Stimulated activated CD4-positive, alpha-beta T cell treated with anti-CD3 and anti-CD28 coated beads, Interleukin-4, amount 100 ng/mL, for 1 hour (primary cell): ENCODE data around the gene SLC35E2B.
"Not testable (repeated sequence)": the region's sequence is repeated elsewhere in the genome, so short reads cannot be mapped to it uniquely, and the experiment has no call there.

Experiments
- DNase-seq: peaks from one replicate; pipeline ENCODE4 v3.0.0-alpha.2; 2020

Gene SLC35E2B

GRCh38 chr1:1692714-1693647 is at the start of gene SLC35E2B:
SLC35E2B (minus strand) TSS chr1:1692795; CDS start chr1:1676699, 16,096 bp downstream.
- DNase-seq = peak; percentile 93

GRCh38 chr1:1741013-1741412 is 48.4 kb upstream of the SLC35E2B start:
- DNase-seq = not testable (repeated sequence)

GRCh38 chr1:1738799-1739337 is 46.3 kb upstream of the SLC35E2B start:
- not testable (repeated sequence) for DNase-seq

GRCh38 chr1:1737675-1738590 is 45.3 kb upstream of the SLC35E2B start:
- not testable (repeated sequence) for DNase-seq

- no peak for DNase-seq
These were observed 39.8 kb upstream of the SLC35E2B start for GRCh38 chr1:1732381-1732780.

GRCh38 chr1:1730870-1731269 is 38.3 kb upstream of the SLC35E2B start:
- DNase-seq = no peak

GRCh38 chr1:1730230-1730629 is 37.6 kb upstream of the SLC35E2B start:
- DNase-seq = not testable (repeated sequence)

GRCh38 chr1:1729116-1729816 is 36.7 kb upstream of the SLC35E2B start:
- not testable (repeated sequence) for DNase-seq

GRCh38 chr1:1728308-1729005 is 35.9 kb upstream of the SLC35E2B start:
- not testable (repeated sequence) for DNase-seq

GRCh38 chr1:1727131-1727651 is 34.6 kb upstream of the SLC35E2B start:
- DNase-seq = not testable (repeated sequence)

- DNase-seq = not testable (repeated sequence)
These were observed 33.5 kb upstream of the SLC35E2B start for GRCh38 chr1:1726088-1726487.

GRCh38 chr1:1724035-1724864 is 31.7 kb upstream of the SLC35E2B start, which contains the start of gene CDK11A:
CDK11A (minus strand) TSS chr1:1724357; CDS start chr1:1722818, 1,539 bp downstream.
- peak; percentile 98 for DNase-seq

GRCh38 chr1:1721201-1721600 is 28.6 kb upstream of the SLC35E2B start:
- DNase-seq = no peak

GRCh38 chr1:1715109-1715883 is 22.7 kb upstream of the SLC35E2B start:
- DNase-seq = not testable (repeated sequence)

GRCh38 chr1:1707897-1708296 is 15.3 kb upstream of the SLC35E2B start:
- not testable (repeated sequence) for DNase-seq

GRCh38 chr1:1707241-1707640 is 14.6 kb upstream of the SLC35E2B start:
- not testable (repeated sequence) for DNase-seq

- DNase-seq = not testable (repeated sequence)
These were observed 13.0 kb upstream of the SLC35E2B start for GRCh38 chr1:1705623-1706022.

GRCh38 chr1:1704284-1704957 is 11.8 kb upstream of the SLC35E2B start:
- DNase-seq = not testable (repeated sequence)

- DNase-seq = no peak
These were observed 11.2 kb upstream of the SLC35E2B start for GRCh38 chr1:1703796-1704195.
